ENCODE measurements around the gene NR6A1. TPM values are rescaled to one million over a fixed set of nuclear protein-coding genes. Genes with fewer than 3 reads are reported as not detected.

The NR6A1 gene
- total RNA-seq, 1 donor from 2014 or later: 63.8 TPM

DNA sequence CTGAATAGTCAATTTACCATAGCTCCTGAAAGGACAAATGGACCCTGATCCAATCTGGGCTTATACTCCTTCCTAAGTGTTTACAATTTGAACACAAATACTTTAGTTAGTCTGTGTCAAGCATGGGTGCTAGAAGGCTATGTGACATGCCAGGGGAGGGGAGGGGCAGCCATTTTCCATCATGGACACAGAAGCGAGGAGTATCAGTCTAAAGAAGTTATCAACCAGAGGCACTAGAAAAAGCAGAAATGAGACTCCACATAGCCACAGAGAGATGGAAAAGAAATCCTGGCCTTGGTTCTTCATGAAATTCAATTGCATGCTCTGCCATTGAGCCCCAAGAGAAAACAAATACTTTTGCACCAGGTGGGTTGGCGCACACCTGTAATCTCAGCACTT is 61.8 kb downstream of the NR6A1 start:
- Mint-ChIP-seq H3K27ac (ENCODE audit: unreplicated experiment) (no peak overlapping the region), H3K9me3 (ENCODE audit: unreplicated experiment) (no peaks in the 10 kb centered on the region), H3K4me3 (ENCODE audit: unreplicated experiment) (no peak overlapping the region), H3K36me3 (ENCODE audit: low read depth, unreplicated experiment) (peaks cover 4% of the 10 kb centered on the region), H3K27me3 (ENCODE audit: unreplicated experiment) (peaks cover 1% of the 10 kb centered on the region), H3K4me1 (ENCODE audit: unreplicated experiment) (peaks cover 15% of the 10 kb centered on the region)
- TF ChIP-seq, protein P1, sequence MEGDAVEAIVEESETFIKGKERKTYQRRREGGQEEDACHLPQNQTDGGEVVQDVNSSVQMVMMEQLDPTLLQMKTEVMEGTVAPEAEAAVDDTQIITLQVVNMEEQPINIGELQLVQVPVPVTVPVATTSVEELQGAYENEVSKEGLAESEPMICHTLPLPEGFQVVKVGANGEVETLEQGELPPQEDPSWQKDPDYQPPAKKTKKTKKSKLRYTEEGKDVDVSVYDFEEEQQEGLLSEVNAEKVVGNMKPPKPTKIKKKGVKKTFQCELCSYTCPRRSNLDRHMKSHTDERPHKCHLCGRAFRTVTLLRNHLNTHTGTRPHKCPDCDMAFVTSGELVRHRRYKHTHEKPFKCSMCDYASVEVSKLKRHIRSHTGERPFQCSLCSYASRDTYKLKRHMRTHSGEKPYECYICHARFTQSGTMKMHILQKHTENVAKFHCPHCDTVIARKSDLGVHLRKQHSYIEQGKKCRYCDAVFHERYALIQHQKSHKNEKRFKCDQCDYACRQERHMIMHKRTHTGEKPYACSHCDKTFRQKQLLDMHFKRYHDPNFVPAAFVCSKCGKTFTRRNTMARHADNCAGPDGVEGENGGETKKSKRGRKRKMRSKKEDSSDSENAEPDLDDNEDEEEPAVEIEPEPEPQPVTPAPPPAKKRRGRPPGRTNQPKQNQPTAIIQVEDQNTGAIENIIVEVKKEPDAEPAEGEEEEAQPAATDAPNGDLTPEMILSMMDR (IDR thresholded peaks at IDR 0.05; ENCODE audit: unreplicated experiment): no peak
- DNase-seq (ENCODE audit: low spot score): no peak

DNA sequence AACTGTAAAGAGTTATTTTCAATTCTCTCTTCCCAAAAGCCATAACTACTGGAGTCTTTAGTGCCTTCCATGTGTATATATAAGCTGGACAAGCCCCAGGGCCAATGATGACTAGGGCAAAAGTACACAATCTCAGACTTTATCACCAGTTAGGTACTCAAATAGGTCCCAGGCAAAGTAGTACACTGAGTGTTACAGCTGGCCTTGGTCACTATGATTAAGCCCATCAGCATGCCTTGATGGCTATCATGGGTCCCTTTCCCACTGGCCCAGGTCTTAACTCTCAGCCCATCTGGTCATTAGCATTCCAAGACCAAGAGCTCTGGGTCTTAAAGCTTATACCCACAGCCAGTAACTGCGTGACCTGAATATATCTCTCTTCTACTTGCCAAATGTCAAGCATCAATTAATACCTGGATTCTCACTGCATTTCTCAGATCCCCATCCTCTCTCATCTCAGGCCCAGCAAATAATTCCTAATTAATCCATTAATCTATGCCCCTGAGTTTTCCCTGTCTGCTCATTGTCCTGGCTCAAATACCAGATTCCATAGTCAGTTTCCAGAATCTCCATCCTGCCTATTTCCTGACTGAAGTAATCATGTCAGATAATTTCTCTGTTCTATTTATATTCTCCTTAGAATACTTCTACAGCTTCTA is 62.3 kb downstream of the NR6A1 start:
- no peak for DNase-seq (ENCODE audit: low spot score)
- H3K36me3 Mint-ChIP-seq (ENCODE audit: low read depth, unreplicated experiment): peaks cover 4% of the 10 kb centered on the region
- H3K27me3 Mint-ChIP-seq (ENCODE audit: unreplicated experiment): peaks cover 1% of the 10 kb centered on the region
- H3K27ac Mint-ChIP-seq (ENCODE audit: unreplicated experiment): no peak overlapping the region
- H3K9me3 Mint-ChIP-seq (ENCODE audit: unreplicated experiment): no peaks in the 10 kb centered on the region
- TF ChIP-seq, protein P1 (IDR thresholded peaks at IDR 0.05; ENCODE audit: unreplicated experiment): no peak
- no peak overlapping the region for H3K4me3 Mint-ChIP-seq (ENCODE audit: unreplicated experiment)
- H3K4me1 Mint-ChIP-seq (ENCODE audit: unreplicated experiment): peaks cover 15% of the 10 kb centered on the region

DNA sequence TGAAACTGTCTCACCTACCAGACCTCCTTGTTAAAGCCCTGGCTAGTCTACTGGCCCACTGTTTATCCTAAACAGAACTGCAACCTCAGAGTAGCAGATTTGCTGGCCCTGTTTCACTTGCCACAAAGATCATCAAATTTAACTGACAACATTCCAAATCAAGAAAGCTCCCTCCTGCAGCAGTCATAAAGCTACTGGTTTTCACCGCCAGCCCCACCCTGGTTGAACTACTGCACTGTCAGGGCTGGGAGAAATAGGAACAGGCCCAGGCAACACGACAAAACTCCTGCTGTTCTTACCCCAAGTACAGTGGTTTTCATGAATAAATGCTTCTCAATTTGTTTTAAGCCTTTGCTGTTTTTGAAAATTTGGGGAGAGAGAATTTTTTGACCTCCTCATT is 63.0 kb downstream of the NR6A1 start:
- DNase-seq (ENCODE audit: low spot score): no peak
- TF ChIP-seq, protein P1 (IDR thresholded peaks at IDR 0.05; ENCODE audit: unreplicated experiment): no peak
- Mint-ChIP-seq H3K27ac (ENCODE audit: unreplicated experiment) (no peak overlapping the region), H3K36me3 (ENCODE audit: low read depth, unreplicated experiment) (peaks cover 4% of the 10 kb centered on the region), H3K27me3 (ENCODE audit: unreplicated experiment) (no peaks in the 10 kb centered on the region), H3K4me3 (ENCODE audit: unreplicated experiment) (no peak overlapping the region), H3K4me1 (ENCODE audit: unreplicated experiment) (peaks cover 15% of the 10 kb centered on the region), H3K9me3 (ENCODE audit: unreplicated experiment) (no peaks in the 10 kb centered on the region)

DNA sequence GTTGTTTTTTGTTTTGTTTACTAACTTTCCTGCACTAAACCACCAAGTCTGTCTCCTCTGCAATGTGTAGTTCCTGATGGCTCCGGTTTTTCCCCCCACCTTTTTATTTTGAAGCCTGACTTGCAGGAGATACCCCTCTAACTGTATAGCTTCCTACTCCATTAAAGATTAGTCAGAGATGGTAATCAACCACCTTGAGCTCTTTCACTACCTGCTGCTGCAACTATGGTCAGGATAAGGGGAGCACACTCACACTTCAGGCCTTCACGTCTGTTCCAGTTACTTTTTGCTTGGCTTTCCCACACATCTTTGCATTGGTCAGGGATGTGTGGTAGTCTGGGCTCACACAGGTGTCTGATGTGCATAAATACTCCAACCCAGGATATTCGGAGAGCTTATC is 63.4 kb downstream of the NR6A1 start:
- Mint-ChIP-seq H3K27ac (ENCODE audit: unreplicated experiment) (no peak overlapping the region), H3K4me1 (ENCODE audit: unreplicated experiment) (peaks cover 15% of the 10 kb centered on the region), H3K9me3 (ENCODE audit: unreplicated experiment) (no peaks in the 10 kb centered on the region), H3K36me3 (ENCODE audit: low read depth, unreplicated experiment) (peaks cover 4% of the 10 kb centered on the region), H3K4me3 (ENCODE audit: unreplicated experiment) (no peak overlapping the region), H3K27me3 (ENCODE audit: unreplicated experiment) (no peaks in the 10 kb centered on the region)
- DNase-seq (ENCODE audit: low spot score): no peak
- TF ChIP-seq, protein P1 (IDR thresholded peaks at IDR 0.05; ENCODE audit: unreplicated experiment): no peak

DNA sequence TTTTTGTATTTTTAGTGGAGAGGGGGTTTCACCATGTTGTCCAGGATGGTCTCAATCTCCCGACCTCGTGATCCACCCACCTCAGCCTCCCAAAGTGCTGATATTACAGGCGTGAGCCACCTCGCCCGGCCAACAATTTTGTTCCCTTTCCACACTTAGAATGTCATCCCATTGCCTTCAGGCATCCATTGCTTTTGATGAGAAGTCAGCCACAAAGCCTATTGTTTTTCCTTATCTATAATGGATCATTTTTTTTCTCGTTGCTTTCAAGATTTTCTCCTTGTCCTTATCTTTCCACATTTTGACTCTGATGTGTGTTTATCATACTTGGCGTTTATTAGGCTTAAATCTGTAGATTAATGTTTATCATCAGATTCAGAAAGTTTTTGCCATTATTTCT is 64.4 kb downstream of the NR6A1 start:
- Mint-ChIP-seq H3K4me1 (ENCODE audit: unreplicated experiment) (peaks cover 15% of the 10 kb centered on the region), H3K36me3 (ENCODE audit: low read depth, unreplicated experiment) (peaks cover 8% of the 10 kb centered on the region), H3K27ac (ENCODE audit: unreplicated experiment) (no peak overlapping the region), H3K4me3 (ENCODE audit: unreplicated experiment) (peak overlapping the region; percentile 17), H3K9me3 (ENCODE audit: unreplicated experiment) (no peaks in the 10 kb centered on the region), H3K27me3 (ENCODE audit: unreplicated experiment) (peaks cover 1% of the 10 kb centered on the region)
- DNase-seq (ENCODE audit: low spot score): no peak
- TF ChIP-seq, protein P1 (IDR thresholded peaks at IDR 0.05; ENCODE audit: unreplicated experiment): no peak

Data from endothelial cell (in vitro differentiated cells).